Measurements from ENCODE around the gene PPP1R3E. TPM values are rescaled to one million over a fixed set of nuclear protein-coding genes. Genes with fewer than 3 reads are reported as not detected.
A peak's percentile ranks its signal among the peaks of the same experiment; 100 is the strongest.

The PPP1R3E gene
- total and polyA plus RNA-seq, 2 of the 13 experiments (the other 11 are each of a cell fraction or from before 2014, with no cell fraction given) = 16.5 to 26.5 TPM

- TF ChIP-seq RARA (CRISPR knock-in tag; IDR thresholded peaks at IDR 0.05) = peak; percentile 63
- TF ChIP-seq ZKSCAN8 (CRISPR knock-in tag; IDR thresholded peaks at IDR 0.05; ENCODE audit: borderline replicate concordance) = peak; percentile 78; the same call in 1 of the 2 replicates
- peak; percentile 67; the same call in 1 of the 2 replicates for TF ChIP-seq SOX5 (CRISPR knock-in tag; IDR thresholded peaks at IDR 0.05; ENCODE audit: borderline replicate concordance)
- no peak for TF ChIP-seq ZNF296 (CRISPR knock-in tag; conservative IDR thresholded peaks at IDR 0.05)
- peak; percentile 48; the same call in 1 of the 2 replicates for TF ChIP-seq ARID3A (IDR thresholded peaks at IDR 0.05; ENCODE audit: low read depth, low read length)
- TF ChIP-seq ZFP36 (IDR thresholded peaks at IDR 0.05; ENCODE audit: borderline replicate concordance, low read depth, low read length, partially characterized antibody) = no peak
- TF ChIP-seq CEBPB (IDR thresholded peaks at IDR 0.05; ENCODE audit: borderline replicate concordance, low read depth, low read length) = no peak
- peak; percentile 54 for TF ChIP-seq SMAD3 (CRISPR knock-in tag; IDR thresholded peaks at IDR 0.05)
- peak; percentile 96; the same call in 1 of the 2 replicates for TF ChIP-seq SIN3A (IDR thresholded peaks at IDR 0.05; ENCODE audit: borderline replicate concordance, low read depth, low read length)
- TF ChIP-seq SNRNP70 (IDR thresholded peaks at IDR 0.05; ENCODE audit: low read depth, low read length) = no peak
- peak; percentile 99 for TF ChIP-seq ZNF740 (CRISPR knock-in tag; IDR thresholded peaks at IDR 0.05)
- TF ChIP-seq ZNF383 (CRISPR knock-in tag; IDR thresholded peaks at IDR 0.05; ENCODE audit: borderline replicate concordance) = no peak
- peak; percentile 91 for TF ChIP-seq KMT2B (CRISPR knock-in tag; IDR thresholded peaks at IDR 0.05)
- TF ChIP-seq TMF1 (CRISPR knock-in tag; IDR thresholded peaks at IDR 0.05; ENCODE audit: low read depth) = peak; percentile 92; the same call in 1 of the 2 replicates
- peak; percentile 42; the same call in 1 of the 2 replicates for TF ChIP-seq HNF4G (IDR thresholded peaks at IDR 0.05; ENCODE audit: borderline replicate concordance, low read depth, low read length)
- peak; percentile 91 for TF ChIP-seq HNF4G (CRISPR knock-in tag; IDR thresholded peaks at IDR 0.05; ENCODE audit: borderline replicate concordance, low read depth)
- TF ChIP-seq PHF5A (CRISPR knock-in tag; IDR thresholded peaks at IDR 0.05; ENCODE audit: low read depth, unreplicated experiment) = peak; percentile 99
- TF ChIP-seq ZIK1 (CRISPR knock-in tag; IDR thresholded peaks at IDR 0.05; ENCODE audit: borderline replicate concordance, low read depth) = no peak; the same call in 1 of the 2 replicates
- peak; percentile 97 for TF ChIP-seq ZHX2 (IDR thresholded peaks at IDR 0.05; ENCODE audit: low read depth)
- TF ChIP-seq ZHX2 (CRISPR knock-in tag; IDR thresholded peaks at IDR 0.05; ENCODE audit: borderline replicate concordance) = peak; percentile 17; the same call in 1 of the 2 replicates
- TF ChIP-seq ZNF337 (CRISPR knock-in tag; IDR thresholded peaks at IDR 0.05; ENCODE audit: borderline replicate concordance, low read depth) = peak; percentile 89; the same call in 1 of the 2 replicates
- TF ChIP-seq HMG20A (CRISPR knock-in tag; IDR thresholded peaks at IDR 0.05; ENCODE audit: borderline replicate concordance) = peak; percentile 26; the same call in 1 of the 2 replicates
These were observed 3.9 kb upstream of the PPP1R3E start, which contains the start of gene BCL2L2 (continued) for GRCh38 chr14:23306412-23307145.
